Measurements from ENCODE around the gene HABP2. TPM values are rescaled to one million over a fixed set of nuclear protein-coding genes. Genes with fewer than 3 reads are reported as not detected.

Gene HABP2
- polyA plus RNA-seq, 1 donor from 2014 or later: not detected

- no peak overlapping the region for H3K27ac ChIP-seq (ENCODE audit: low read length)
- H2AFZ ChIP-seq (ENCODE audit: low read depth, low read length): no peak overlapping the region
- H3K79me2 ChIP-seq (replicated peaks; ENCODE audit: insufficient read depth, low read length): no peaks in the 10 kb centered on the region
- H3K9me2 ChIP-seq (ENCODE audit: insufficient read depth, low read length): no peaks in the 10 kb centered on the region
- H3K4me3 ChIP-seq (ENCODE audit: low read length): no peak overlapping the region
- no peaks in the 10 kb centered on the region for H3K36me3 ChIP-seq (ENCODE audit: insufficient read depth, low read length)
- no peaks in the 10 kb centered on the region for H4K20me1 ChIP-seq (ENCODE audit: insufficient read depth)
- no peaks in the 10 kb centered on the region for H3K27me3 ChIP-seq (ENCODE audit: insufficient read depth, low read depth, low read length)
- H3K9ac ChIP-seq (ENCODE audit: low read length): no peak overlapping the region
- no peaks in the 10 kb centered on the region for H3K9me3 ChIP-seq (ENCODE audit: low read length)
- H3K4me2 ChIP-seq (ENCODE audit: low read length): no peak overlapping the region
- no peak for TF ChIP-seq EZH2 (IDR thresholded peaks at IDR 0.05; ENCODE audit: borderline replicate concordance, insufficient read depth, low read length, poor library complexity, severe bottlenecking)
- no peak for TF ChIP-seq POLR2AphosphoS5 (IDR thresholded peaks at IDR 0.05)
- no peak for TF ChIP-seq RAD21 (conservative IDR thresholded peaks at IDR 0.05)
- TF ChIP-seq EP300 (conservative IDR thresholded peaks at IDR 0.05; ENCODE audit: poor library complexity, severe bottlenecking): no peak
- TF ChIP-seq MXI1 (conservative IDR thresholded peaks at IDR 0.05; ENCODE audit: poor library complexity, severe bottlenecking): no peak
- no peak for TF ChIP-seq SMC3 (conservative IDR thresholded peaks at IDR 0.05; ENCODE audit: poor library complexity)
- no peaks in the 10 kb centered on the region for H3F3A ChIP-seq (ENCODE audit: insufficient read depth, low read length, poor library complexity, severe bottlenecking)
Observed at GRCh38 chr10:113609704-113610108, 56.9 kb downstream of the HABP2 start.

GRCh38 chr10:113610631-113611601, 58.1 kb downstream of the HABP2 start:
- H3K36me3 ChIP-seq (ENCODE audit: insufficient read depth, low read length): no peaks in the 10 kb centered on the region
- H3K9me3 ChIP-seq (ENCODE audit: low read length): no peaks in the 10 kb centered on the region
- no peaks in the 10 kb centered on the region for H3F3A ChIP-seq (ENCODE audit: insufficient read depth, low read length, poor library complexity, severe bottlenecking)
- peak; percentile 51 for TF ChIP-seq POLR2AphosphoS5 (IDR thresholded peaks at IDR 0.05)
- TF ChIP-seq REST (IDR thresholded peaks at IDR 0.05; ENCODE audit: borderline replicate concordance): peak; percentile 93
- TF ChIP-seq EP300 (conservative IDR thresholded peaks at IDR 0.05; ENCODE audit: poor library complexity, severe bottlenecking): peak; percentile 78
- no peak for TF ChIP-seq TAF1 (IDR thresholded peaks at IDR 0.05; ENCODE audit: low read depth)
- H3K79me2 ChIP-seq (replicated peaks; ENCODE audit: insufficient read depth, low read length): no peaks in the 10 kb centered on the region
- H3K27ac ChIP-seq (ENCODE audit: low read length): no peak overlapping the region
- H3K9ac ChIP-seq (ENCODE audit: low read length): no peak overlapping the region
- H2AFZ ChIP-seq (ENCODE audit: low read depth, low read length): no peak overlapping the region
- H3K4me2 ChIP-seq (ENCODE audit: low read length): no peak overlapping the region
- H3K4me3 ChIP-seq (ENCODE audit: low read length): no peak overlapping the region
- no peaks in the 10 kb centered on the region for H3K27me3 ChIP-seq (ENCODE audit: insufficient read depth, low read depth, low read length)
- no peaks in the 10 kb centered on the region for H4K20me1 ChIP-seq (ENCODE audit: insufficient read depth)
- H3K9me2 ChIP-seq (ENCODE audit: insufficient read depth, low read length): no peaks in the 10 kb centered on the region

- Histone ChIP-seq H3K27me3 (ENCODE audit: insufficient read depth, low read depth, low read length) (no peaks in the 10 kb centered on the region), H3K4me3 (ENCODE audit: low read length) (no peak overlapping the region), H3K27ac (ENCODE audit: low read length) (no peak overlapping the region), H3F3A (ENCODE audit: insufficient read depth, low read length, poor library complexity, severe bottlenecking) (no peaks in the 10 kb centered on the region), H3K4me2 (ENCODE audit: low read length) (no peak overlapping the region), H3K36me3 (ENCODE audit: insufficient read depth, low read length) (no peaks in the 10 kb centered on the region), H3K79me2 (replicated peaks; ENCODE audit: insufficient read depth, low read length) (no peaks in the 10 kb centered on the region), H3K9me2 (ENCODE audit: insufficient read depth, low read length) (no peaks in the 10 kb centered on the region), H4K20me1 (ENCODE audit: insufficient read depth) (no peaks in the 10 kb centered on the region), H3K9me3 (ENCODE audit: low read length) (no peaks in the 10 kb centered on the region), H3K9ac (ENCODE audit: low read length) (no peak overlapping the region), H2AFZ (ENCODE audit: low read depth, low read length) (no peak overlapping the region)
- TF ChIP-seq MXI1 (conservative IDR thresholded peaks at IDR 0.05; ENCODE audit: poor library complexity, severe bottlenecking): no peak
- TF ChIP-seq SMC3 (conservative IDR thresholded peaks at IDR 0.05; ENCODE audit: poor library complexity): no peak
- TF ChIP-seq TAF1 (IDR thresholded peaks at IDR 0.05; ENCODE audit: low read depth): no peak
- TF ChIP-seq RAD21 (conservative IDR thresholded peaks at IDR 0.05): no peak
- TF ChIP-seq EZH2 (IDR thresholded peaks at IDR 0.05; ENCODE audit: borderline replicate concordance, insufficient read depth, low read length, poor library complexity, severe bottlenecking): no peak
- no peak for TF ChIP-seq POLR2AphosphoS5 (IDR thresholded peaks at IDR 0.05)
- TF ChIP-seq CTCF (IDR thresholded peaks at IDR 0.05; ENCODE audit: poor library complexity, severe bottlenecking): no peak
- TF ChIP-seq REST (IDR thresholded peaks at IDR 0.05; ENCODE audit: borderline replicate concordance): no peak
Observed at GRCh38 chr10:113612154-113612553, 59.3 kb downstream of the HABP2 start.
